RWPE2 (cell line): ENCODE results near the gene LINGO1.

Source experiments
- ATAC-seq: fragments of 200-7000 bp; cut with Tn5 transposase; 3 replicates; pipeline ENCODE4 v1.9.1; 2021; ENCODE audit warnings: low read depth
- DNase-seq: peaks from one replicate; pipeline ENCODE4 v3.0.0-alpha.2; 2020; ENCODE audit warnings: low spot score
- H3K27ac ChIP-seq: fragments of 450-650 bp; 2 replicates; pipeline ENCODE4 v1.5.1; 2017; ENCODE audit warnings: mild to moderate bottlenecking; ENCODE audit not compliant: poor library complexity, severe bottlenecking
- H3K27me3 ChIP-seq: fragments of 250-450 bp; sonication (Bioruptor Pico); 2 replicates; pipeline ENCODE4 v1.5.1; 2021; ENCODE audit warnings: mild to moderate bottlenecking, moderate library complexity; ENCODE audit not compliant: insufficient read depth, poor library complexity, severe bottlenecking
- H3K36me3 ChIP-seq: fragments of 250-450 bp; sonication (Bioruptor Pico); 2 replicates; pipeline ENCODE4 v1.5.1; 2020; ENCODE audit warnings: low read depth, mild to moderate bottlenecking, moderate library complexity
- H3K4me1 ChIP-seq: fragments of 250-450 bp; sonication (Bioruptor Pico); 2 replicates; pipeline ENCODE4 v1.5.1; 2021; ENCODE audit warnings: mild to moderate bottlenecking, moderate library complexity; ENCODE audit not compliant: insufficient read depth, poor library complexity, severe bottlenecking
- H3K4me3 ChIP-seq: fragments of 250-450 bp; sonication (Bioruptor Pico); 2 replicates; pipeline ENCODE4 v1.5.1; 2021; ENCODE audit warnings: mild to moderate bottlenecking, moderate library complexity; ENCODE audit not compliant: severe bottlenecking
- H3K9me3 ChIP-seq: fragments of 250-450 bp; sonication (Bioruptor Pico); 2 replicates; pipeline ENCODE4 v1.5.1; 2021; ENCODE audit warnings: mild to moderate bottlenecking, moderate library complexity; ENCODE audit not compliant: severe bottlenecking
- CTCF ChIP-seq: fragments of 450-650 bp; IDR thresholded peaks from one replicate; pipeline ENCODE4 v1.5.1; 2017; ENCODE audit warnings: mild to moderate bottlenecking, moderate library complexity; ENCODE audit not compliant: poor library complexity, severe bottlenecking

LINGO1 gene

GRCh38 chr15:77589839-77590238 lies 42.9 kb downstream of the LINGO1 start:
- no peak for DNase-seq

GRCh38 chr15:77588126-77588525 lies 44.6 kb downstream of the LINGO1 start:
- H3K9me3 ChIP-seq = no peaks in the 10 kb centered on the region
- DNase-seq = no peak
- ATAC-seq = no peak; the same call in 2 of the 3 replicates
- no peak overlapping the region for H3K27ac ChIP-seq
- no peaks in the 10 kb centered on the region for H3K36me3 ChIP-seq
- TF ChIP-seq CTCF = no peak
- no peaks in the 10 kb centered on the region for H3K4me1 ChIP-seq
- no peaks in the 10 kb centered on the region for H3K27me3 ChIP-seq
- H3K4me3 ChIP-seq = no peak overlapping the region

More at GRCh38 chr15:77589839-77590238, 42.9 kb downstream of the LINGO1 start:
- TF ChIP-seq CTCF = no peak
- H3K27ac ChIP-seq = no peak overlapping the region
- no peaks in the 10 kb centered on the region for H3K27me3 ChIP-seq
- ATAC-seq = peak; percentile 24; the same call in 1 of the 3 replicates
- H3K4me1 ChIP-seq = no peaks in the 10 kb centered on the region
- H3K9me3 ChIP-seq = no peaks in the 10 kb centered on the region
- no peaks in the 10 kb centered on the region for H3K36me3 ChIP-seq
- no peak overlapping the region for H3K4me3 ChIP-seq

GRCh38 chr15:77584691-77585090 lies 48.0 kb downstream of the LINGO1 start:
- Histone ChIP-seq H3K36me3 (no peaks in the 10 kb centered on the region), H3K4me1 (no peaks in the 10 kb centered on the region), H3K27me3 (no peaks in the 10 kb centered on the region), H3K4me3 (no peak overlapping the region), H3K27ac (no peak overlapping the region), H3K9me3 (no peaks in the 10 kb centered on the region)
- ATAC-seq (no peak), DNase-seq (no peak)
- TF ChIP-seq CTCF = no peak

- DNase-seq = peak; percentile 56
- Histone ChIP-seq H3K27ac (no peak overlapping the region), H3K4me1 (no peaks in the 10 kb centered on the region), H3K4me3 (no peak overlapping the region), H3K36me3 (no peaks in the 10 kb centered on the region), H3K9me3 (no peaks in the 10 kb centered on the region), H3K27me3 (no peaks in the 10 kb centered on the region)
- peak; percentile 33; the same call in 1 of the 3 replicates for ATAC-seq
- no peak for TF ChIP-seq CTCF
Observed at GRCh38 chr15:77584201-77584600, 48.5 kb downstream of the LINGO1 start.

- no peaks in the 10 kb centered on the region for H3K27me3 ChIP-seq
- no peaks in the 10 kb centered on the region for H3K4me1 ChIP-seq
- no peak for DNase-seq
- H3K36me3 ChIP-seq = no peaks in the 10 kb centered on the region
- no peaks in the 10 kb centered on the region for H3K9me3 ChIP-seq
- no peak overlapping the region for H3K27ac ChIP-seq
- no peak overlapping the region for H3K4me3 ChIP-seq
- no peak for ATAC-seq
- no peak for TF ChIP-seq CTCF
Observed at GRCh38 chr15:77582763-77583162, 49.9 kb downstream of the LINGO1 start.
